Panc1 (cell line): ENCODE measurements around the gene ADGRV1.

Experiments
- CTCF ChIP-seq: fragments of 450-650 bp; IDR thresholded peaks from 2 replicates; pipeline ENCODE4 v1.5.1; 2017; ENCODE audit warnings: mild to moderate bottlenecking
- POLR2AphosphoS5 ChIP-seq: IDR thresholded peaks from 2 replicates; pipeline ENCODE4 v1.6.1; 2012; ENCODE audit warnings: mild to moderate bottlenecking, low read depth, low read length, moderate library complexity
- REST ChIP-seq, 2 experiments: IDR thresholded peaks; 2 replicates each; pipeline ENCODE4 v1.6.1; 2011 to 2012; ENCODE audit warnings: low read depth in 2 of 2, control low read depth in 1 of 2, low read length in 1 of 2, mild to moderate bottlenecking in 1 of 2, moderate library complexity in 1 of 2; ENCODE audit not compliant: insufficient read depth in 1 of 2

DNA sequence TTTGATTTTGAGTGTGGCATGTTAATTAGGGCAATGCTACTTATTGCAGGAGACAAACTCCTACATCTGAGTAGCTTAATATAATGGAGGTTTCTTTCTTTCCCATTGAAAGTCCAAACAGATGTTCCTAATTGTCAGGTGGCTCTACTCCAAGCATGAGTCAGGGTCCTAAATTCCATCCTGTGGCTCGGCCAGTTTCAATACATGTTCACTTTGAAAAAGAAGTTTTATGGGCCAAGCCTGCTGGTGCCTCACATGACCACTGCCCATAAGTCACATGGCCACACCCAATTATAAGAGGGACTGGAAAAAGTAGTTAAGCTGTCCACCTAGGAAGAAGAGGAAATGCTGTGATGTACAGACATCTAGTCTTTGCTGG lies 654.1 kb downstream of the ADGRV1 start:
- TF ChIP-seq CTCF (no peak), POLR2AphosphoS5 (no peak), REST (IDR thresholded peaks at IDR 0.05; ENCODE audit: insufficient read depth in 1 of 2, low read depth in 2 of 2, low read length in 1 of 2) (no peak)
